ENCODE measurements around the gene DONSON. TPM values are rescaled to one million over a fixed set of nuclear protein-coding genes. Genes with fewer than 3 reads are reported as not detected.
A peak's percentile ranks its signal among the peaks of the same experiment; 100 is the strongest.

The DONSON gene
- total and polyA plus RNA-seq, 2 experiments from 2014 or later: 15.1 to 23.2 TPM

DNA sequence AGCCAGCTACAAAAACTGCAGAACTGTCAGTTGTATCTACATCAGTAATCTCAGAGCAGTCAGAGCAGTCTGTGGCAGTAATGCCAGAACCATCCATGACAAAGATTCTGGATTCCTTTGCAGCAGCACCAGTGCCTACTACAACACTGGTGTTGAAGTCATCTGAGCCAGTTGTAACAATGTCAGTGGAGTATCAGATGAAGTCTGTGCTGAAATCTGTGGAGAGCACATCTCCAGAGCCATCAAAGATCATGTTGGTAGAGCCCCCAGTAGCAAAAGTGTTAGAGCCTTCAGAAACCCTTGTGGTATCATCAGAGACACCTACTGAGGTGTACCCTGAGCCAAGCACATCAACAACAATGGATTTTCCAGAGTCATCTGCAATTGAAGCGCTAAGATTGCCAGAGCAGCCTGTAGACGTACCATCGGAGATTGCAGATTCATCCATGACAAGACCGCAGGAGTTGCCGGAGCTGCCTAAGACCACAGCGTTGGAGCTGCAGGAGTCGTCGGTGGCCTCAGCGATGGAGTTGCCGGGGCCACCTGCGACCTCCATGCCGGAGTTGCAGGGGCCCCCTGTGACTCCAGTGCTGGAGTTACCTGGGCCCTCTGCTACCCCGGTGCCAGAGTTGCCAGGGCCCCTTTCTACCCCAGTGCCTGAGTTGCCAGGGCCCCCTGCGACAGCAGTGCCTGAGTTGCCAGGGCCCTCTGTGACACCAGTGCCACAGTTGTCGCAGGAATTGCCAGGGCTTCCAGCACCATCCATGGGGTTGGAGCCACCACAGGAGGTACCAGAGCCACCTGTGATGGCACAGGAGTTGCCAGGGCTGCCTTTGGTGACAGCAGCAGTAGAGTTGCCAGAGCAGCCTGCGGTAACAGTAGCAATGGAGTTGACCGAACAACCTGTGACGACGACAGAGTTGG is 38.4 kb downstream of the DONSON start:
- Histone ChIP-seq H4K20me1 (ENCODE audit: insufficient read depth, poor library complexity, severe bottlenecking) (peaks cover 99% of the 10 kb centered on the region), H3K27ac (no peak overlapping the region), H3K9me3 (ENCODE audit: low read depth) (no peaks in the 10 kb centered on the region), H3K4me3 (no peak overlapping the region), H3K4me1 (ENCODE audit: insufficient read depth) (peaks cover 10% of the 10 kb centered on the region), H3K4me2 (no peak overlapping the region), H2AFZ (no peak overlapping the region), H3K9me2 (replicated peaks; ENCODE audit: insufficient read depth) (no peaks in the 10 kb centered on the region), H3K27me3 (no peaks in the 10 kb centered on the region), H3K36me3 (replicated peaks; ENCODE audit: insufficient read depth, low read depth) (no peaks in the 10 kb centered on the region), H3K79me2 (peaks cover 98% of the 10 kb centered on the region)
- TF ChIP-seq EZH2 (IDR thresholded peaks at IDR 0.05; ENCODE audit: borderline replicate concordance): no peak
- TF ChIP-seq CTCF (IDR thresholded peaks at IDR 0.05; ENCODE audit: poor library complexity): no peak
- TF ChIP-seq EZH2phosphoT487 (IDR thresholded peaks at IDR 0.05; ENCODE audit: low read depth, severe bottlenecking, unreplicated experiment): no peak
- no peak for DNase-seq (ENCODE audit: low spot score)
- 98% methylated on average over 19 of the region's 19 CpGs for WGBS (ENCODE audit: low lambda C conversion rate, missing lambda C conversion rate)

DNA sequence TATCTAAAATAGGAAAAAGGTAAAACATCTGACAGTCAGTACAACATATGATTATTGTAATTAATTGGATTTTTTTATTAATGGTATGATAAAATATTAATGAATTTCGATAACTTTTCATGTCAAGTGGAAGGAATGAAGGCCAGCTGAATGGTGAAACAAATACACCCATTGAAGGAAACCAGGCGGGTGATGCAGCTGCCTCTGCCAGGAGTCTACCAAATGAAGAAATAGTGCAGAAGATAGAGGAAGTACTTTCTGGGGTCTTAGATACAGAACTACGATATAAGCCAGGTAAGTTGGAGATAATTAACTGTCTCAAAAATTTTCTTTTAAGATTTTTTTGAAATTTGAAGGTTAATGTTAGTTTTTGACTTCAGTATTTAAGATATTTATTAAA is 42.4 kb downstream of the DONSON start:
- Histone ChIP-seq H3K79me2 (peaks cover 85% of the 10 kb centered on the region), H3K4me2 (peak overlapping the region; percentile 87), H3K4me1 (ENCODE audit: insufficient read depth) (peaks cover 10% of the 10 kb centered on the region), H3K4me3 (no peak overlapping the region), H2AFZ (no peak overlapping the region), H3K27ac (no peak overlapping the region), H3K36me3 (replicated peaks; ENCODE audit: insufficient read depth, low read depth) (no peaks in the 10 kb centered on the region), H3K9me2 (replicated peaks; ENCODE audit: insufficient read depth) (no peaks in the 10 kb centered on the region), H3K27me3 (no peaks in the 10 kb centered on the region), H3K9me3 (ENCODE audit: low read depth) (no peaks in the 10 kb centered on the region), H4K20me1 (ENCODE audit: insufficient read depth, poor library complexity, severe bottlenecking) (peaks cover 77% of the 10 kb centered on the region)
- WGBS (ENCODE audit: low lambda C conversion rate, missing lambda C conversion rate): 87% methylated on average over 3 of the region's 3 CpGs
- TF ChIP-seq CTCF (IDR thresholded peaks at IDR 0.05; ENCODE audit: poor library complexity) (no peak), EZH2phosphoT487 (IDR thresholded peaks at IDR 0.05; ENCODE audit: low read depth, severe bottlenecking, unreplicated experiment) (no peak), EZH2 (IDR thresholded peaks at IDR 0.05; ENCODE audit: borderline replicate concordance) (no peak)
- no peak for DNase-seq (ENCODE audit: low spot score)

GRCh38 chr21:33544451-33545195 is 43.9 kb downstream of the DONSON start:
- no peaks in the 10 kb centered on the region for H3K9me2 ChIP-seq (replicated peaks; ENCODE audit: insufficient read depth)
- H3K4me3 ChIP-seq: peak overlapping the region; percentile 37
- peak overlapping the region; percentile 87 for H3K4me2 ChIP-seq
- DNase-seq (ENCODE audit: low spot score): no peak
- no peaks in the 10 kb centered on the region for H3K36me3 ChIP-seq (replicated peaks; ENCODE audit: insufficient read depth, low read depth)
- peak overlapping the region; percentile 95 for H3K27ac ChIP-seq
- TF ChIP-seq CTCF (IDR thresholded peaks at IDR 0.05; ENCODE audit: poor library complexity) (no peak), EZH2 (IDR thresholded peaks at IDR 0.05; ENCODE audit: borderline replicate concordance) (no peak), EZH2phosphoT487 (IDR thresholded peaks at IDR 0.05; ENCODE audit: low read depth, severe bottlenecking, unreplicated experiment) (no peak)
- peaks cover 63% of the 10 kb centered on the region for H4K20me1 ChIP-seq (ENCODE audit: insufficient read depth, poor library complexity, severe bottlenecking)
- no peaks in the 10 kb centered on the region for H3K27me3 ChIP-seq
- peaks cover 16% of the 10 kb centered on the region for H3K4me1 ChIP-seq (ENCODE audit: insufficient read depth)
- peaks cover 85% of the 10 kb centered on the region for H3K79me2 ChIP-seq
- 29% methylated on average over 8 of the region's 8 CpGs for WGBS (ENCODE audit: low lambda C conversion rate, missing lambda C conversion rate)
- H3K9me3 ChIP-seq (ENCODE audit: low read depth): no peaks in the 10 kb centered on the region
- no peak overlapping the region for H2AFZ ChIP-seq

All from hepatocyte (in vitro differentiated cells).